ENCODE data around the gene LHPP. TPM values are rescaled to one million over a fixed set of nuclear protein-coding genes. Genes with fewer than 3 reads are reported as not detected.

LHPP gene
- total RNA-seq, 1 donor from 2014 or later = 18.8 TPM

DNA sequence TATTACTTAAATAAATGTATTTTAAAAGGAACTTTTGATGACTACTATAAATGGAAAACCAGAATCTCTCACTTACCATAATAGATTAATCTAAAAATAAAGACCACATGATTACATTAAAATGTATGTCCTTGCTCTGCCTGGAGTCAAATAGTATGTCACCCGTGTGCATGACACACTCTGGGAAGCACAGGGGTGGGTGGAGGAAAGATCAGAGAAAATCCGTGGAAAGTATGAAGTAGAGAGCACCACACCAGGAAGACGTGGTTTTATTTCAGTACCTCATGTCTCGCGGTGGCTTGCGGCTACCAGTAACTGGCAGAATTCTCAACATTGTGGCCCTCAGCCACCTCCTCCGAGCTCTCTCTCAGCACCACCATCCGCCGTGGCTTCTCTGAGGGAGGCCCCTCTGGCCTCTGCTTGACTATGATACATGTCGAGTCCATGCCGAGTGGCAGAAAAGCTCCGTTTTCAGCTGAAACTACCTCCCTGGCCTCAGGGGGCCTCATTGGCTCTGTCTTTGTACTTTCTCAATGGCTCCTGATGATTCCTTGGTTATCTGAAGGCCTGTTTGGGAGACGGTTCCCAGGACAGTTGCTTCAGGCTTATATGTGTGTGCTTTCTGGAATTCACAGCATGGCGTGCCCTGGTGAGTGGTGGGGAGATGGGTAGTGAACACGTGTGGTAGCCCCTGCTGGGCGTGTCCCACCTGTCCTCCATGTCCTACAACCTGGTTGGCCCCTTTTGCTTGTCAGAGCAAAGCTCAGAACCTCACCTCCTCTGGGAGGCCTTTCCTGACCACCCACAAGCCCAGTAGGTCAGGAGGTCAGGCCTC, 49.8 kb downstream of the LHPP start:
- no peaks in the 10 kb centered on the region for H3K36me3 Mint-ChIP-seq (ENCODE audit: unreplicated experiment)
- H3K4me3 Mint-ChIP-seq (ENCODE audit: unreplicated experiment) = no peak overlapping the region
- DNase-seq (ENCODE audit: extremely low spot score, unreplicated experiment) = no peak
- H3K4me1 Mint-ChIP-seq (ENCODE audit: unreplicated experiment) = no peaks in the 10 kb centered on the region
- TF ChIP-seq, protein P1, sequence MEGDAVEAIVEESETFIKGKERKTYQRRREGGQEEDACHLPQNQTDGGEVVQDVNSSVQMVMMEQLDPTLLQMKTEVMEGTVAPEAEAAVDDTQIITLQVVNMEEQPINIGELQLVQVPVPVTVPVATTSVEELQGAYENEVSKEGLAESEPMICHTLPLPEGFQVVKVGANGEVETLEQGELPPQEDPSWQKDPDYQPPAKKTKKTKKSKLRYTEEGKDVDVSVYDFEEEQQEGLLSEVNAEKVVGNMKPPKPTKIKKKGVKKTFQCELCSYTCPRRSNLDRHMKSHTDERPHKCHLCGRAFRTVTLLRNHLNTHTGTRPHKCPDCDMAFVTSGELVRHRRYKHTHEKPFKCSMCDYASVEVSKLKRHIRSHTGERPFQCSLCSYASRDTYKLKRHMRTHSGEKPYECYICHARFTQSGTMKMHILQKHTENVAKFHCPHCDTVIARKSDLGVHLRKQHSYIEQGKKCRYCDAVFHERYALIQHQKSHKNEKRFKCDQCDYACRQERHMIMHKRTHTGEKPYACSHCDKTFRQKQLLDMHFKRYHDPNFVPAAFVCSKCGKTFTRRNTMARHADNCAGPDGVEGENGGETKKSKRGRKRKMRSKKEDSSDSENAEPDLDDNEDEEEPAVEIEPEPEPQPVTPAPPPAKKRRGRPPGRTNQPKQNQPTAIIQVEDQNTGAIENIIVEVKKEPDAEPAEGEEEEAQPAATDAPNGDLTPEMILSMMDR (IDR thresholded peaks at IDR 0.05) = no peak
- H3K9me3 Mint-ChIP-seq (ENCODE audit: unreplicated experiment) = no peaks in the 10 kb centered on the region
- no peaks in the 10 kb centered on the region for H3K27me3 Mint-ChIP-seq (ENCODE audit: unreplicated experiment)
- no peak overlapping the region for H3K27ac Mint-ChIP-seq (ENCODE audit: unreplicated experiment)

DNA sequence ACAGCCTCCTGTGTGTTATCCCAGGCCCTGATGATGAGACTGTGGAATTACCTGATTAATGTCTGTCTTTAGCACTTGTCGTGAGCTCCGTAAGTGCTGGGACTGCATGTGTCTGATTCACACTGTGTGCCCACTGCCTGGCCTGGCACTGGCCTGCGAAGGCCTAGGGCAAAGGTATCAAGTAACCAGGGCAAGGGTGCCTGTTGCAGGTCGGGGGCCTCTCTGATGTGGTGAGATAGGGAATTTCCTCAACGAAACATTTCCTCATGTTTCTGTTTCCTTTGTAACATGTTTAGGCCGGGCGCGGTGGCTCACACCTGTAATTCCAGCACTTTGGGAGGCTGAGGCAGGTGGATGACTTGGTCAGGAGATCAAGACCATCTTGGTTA, 50.4 kb downstream of the LHPP start:
- Mint-ChIP-seq H3K27me3 (ENCODE audit: unreplicated experiment) (no peaks in the 10 kb centered on the region), H3K4me1 (ENCODE audit: unreplicated experiment) (no peaks in the 10 kb centered on the region), H3K36me3 (ENCODE audit: unreplicated experiment) (no peaks in the 10 kb centered on the region), H3K9me3 (ENCODE audit: unreplicated experiment) (no peaks in the 10 kb centered on the region), H3K4me3 (ENCODE audit: unreplicated experiment) (no peak overlapping the region), H3K27ac (ENCODE audit: unreplicated experiment) (no peak overlapping the region)
- TF ChIP-seq, protein P1 (IDR thresholded peaks at IDR 0.05) = no peak
- no peak for DNase-seq (ENCODE audit: extremely low spot score, unreplicated experiment)

DNA sequence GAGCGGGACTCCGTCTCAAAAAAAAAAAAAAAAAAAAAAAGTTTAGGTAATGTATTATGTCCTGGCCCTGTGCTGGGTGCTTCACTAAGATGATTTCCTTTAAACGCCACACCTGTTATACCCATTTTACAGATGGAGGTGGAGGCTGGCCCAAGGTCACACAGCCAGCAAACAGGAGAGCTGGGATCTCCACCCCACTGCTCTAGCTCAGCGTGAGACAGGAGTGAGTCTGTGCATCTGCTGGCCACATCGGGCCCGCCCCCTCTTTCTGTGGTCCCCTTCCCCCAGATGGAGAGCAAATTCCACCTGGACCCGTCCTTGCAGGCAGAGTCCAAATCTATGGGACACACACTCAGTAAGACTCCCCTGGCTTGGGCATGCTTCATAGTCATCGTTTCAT, 51.0 kb downstream of the LHPP start:
- DNase-seq (ENCODE audit: extremely low spot score, unreplicated experiment) = no peak
- no peak overlapping the region for H3K27ac Mint-ChIP-seq (ENCODE audit: unreplicated experiment)
- no peaks in the 10 kb centered on the region for H3K4me1 Mint-ChIP-seq (ENCODE audit: unreplicated experiment)
- no peaks in the 10 kb centered on the region for H3K36me3 Mint-ChIP-seq (ENCODE audit: unreplicated experiment)
- H3K4me3 Mint-ChIP-seq (ENCODE audit: unreplicated experiment) = no peak overlapping the region
- no peaks in the 10 kb centered on the region for H3K27me3 Mint-ChIP-seq (ENCODE audit: unreplicated experiment)
- TF ChIP-seq, protein P1 (IDR thresholded peaks at IDR 0.05) = no peak
- no peaks in the 10 kb centered on the region for H3K9me3 Mint-ChIP-seq (ENCODE audit: unreplicated experiment)

DNA sequence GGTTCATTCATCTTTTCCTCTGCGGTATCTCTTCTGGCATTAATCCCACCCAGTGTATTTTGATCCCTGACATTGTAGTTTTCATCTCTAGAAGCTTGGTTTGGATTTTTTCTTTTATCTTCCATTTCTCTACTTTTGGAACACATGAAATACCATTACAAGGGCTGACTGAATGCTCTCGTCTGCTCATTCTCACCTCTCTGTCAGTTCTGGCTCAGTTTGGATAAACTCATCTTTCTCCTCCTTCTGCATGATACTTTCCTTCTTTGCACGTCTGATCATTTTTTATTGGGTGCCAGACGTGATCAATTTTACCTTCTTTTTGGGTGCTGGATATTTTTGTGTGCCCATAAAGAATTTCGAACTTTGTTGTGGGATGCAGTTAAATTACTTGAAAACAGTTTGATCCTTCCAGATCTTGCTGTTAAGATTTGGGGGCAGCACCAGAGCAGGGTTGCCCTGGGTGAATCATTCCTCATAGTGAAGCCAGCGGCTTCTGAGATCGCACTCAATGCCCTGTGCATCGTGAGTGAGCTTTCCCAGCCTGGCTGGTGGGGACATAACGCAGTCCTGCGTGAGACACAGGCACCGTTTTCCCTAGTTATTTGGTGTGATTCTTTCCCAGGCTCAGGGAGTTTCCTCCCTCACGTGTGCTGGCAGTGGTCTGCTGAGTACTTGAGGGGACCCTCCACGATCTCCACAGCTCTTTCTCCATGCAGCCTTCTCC, 53.8 kb downstream of the LHPP start:
- no peak for DNase-seq (ENCODE audit: extremely low spot score, unreplicated experiment)
- Mint-ChIP-seq H3K27ac (ENCODE audit: unreplicated experiment) (no peak overlapping the region), H3K4me1 (ENCODE audit: unreplicated experiment) (no peaks in the 10 kb centered on the region), H3K9me3 (ENCODE audit: unreplicated experiment) (no peaks in the 10 kb centered on the region), H3K27me3 (ENCODE audit: unreplicated experiment) (no peaks in the 10 kb centered on the region), H3K36me3 (ENCODE audit: unreplicated experiment) (no peaks in the 10 kb centered on the region), H3K4me3 (ENCODE audit: unreplicated experiment) (no peak overlapping the region)
- TF ChIP-seq, protein P1 (IDR thresholded peaks at IDR 0.05) = no peak

DNA sequence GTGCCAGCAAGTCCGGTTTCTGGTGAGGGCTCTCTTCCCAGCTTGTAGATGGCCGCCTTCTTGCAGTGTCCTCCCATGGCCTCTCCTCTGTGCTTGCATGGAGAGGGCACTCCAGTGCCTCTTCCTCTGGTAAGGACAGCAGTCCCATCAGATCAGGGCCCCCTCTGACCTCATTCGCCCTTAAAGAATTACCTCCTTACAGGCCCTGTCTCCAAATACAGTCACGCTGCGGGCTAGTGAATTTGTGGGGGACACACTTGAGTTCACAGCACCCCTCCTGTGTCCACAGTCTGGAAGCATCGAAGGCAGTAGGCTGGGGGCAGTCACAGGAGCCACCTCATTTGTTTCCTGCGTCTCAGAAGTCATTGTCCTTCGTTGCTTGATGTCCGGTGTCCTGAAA, 54.6 kb downstream of the LHPP start:
- Mint-ChIP-seq H3K36me3 (ENCODE audit: unreplicated experiment) (no peaks in the 10 kb centered on the region), H3K4me3 (ENCODE audit: unreplicated experiment) (no peak overlapping the region), H3K27me3 (ENCODE audit: unreplicated experiment) (no peaks in the 10 kb centered on the region), H3K9me3 (ENCODE audit: unreplicated experiment) (no peaks in the 10 kb centered on the region), H3K27ac (ENCODE audit: unreplicated experiment) (no peak overlapping the region), H3K4me1 (ENCODE audit: unreplicated experiment) (no peaks in the 10 kb centered on the region)
- TF ChIP-seq, protein P1 (IDR thresholded peaks at IDR 0.05) = no peak
- no peak for DNase-seq (ENCODE audit: extremely low spot score, unreplicated experiment)

All from osteocyte (in vitro differentiated cells).